ENCODE results near the gene TMEM198.

The TMEM198 gene

GRCh38 chr2:219598308-219599078 is 54.7 kb downstream of the TMEM198 start:
- Histone ChIP-seq H3K4me3 (ENCODE audit: low read depth in 1 of 5, low read length in 5 of 5) (peak overlapping the region; percentile 85 to 99 (median 99)), H3K36me3 (ENCODE audit: control insufficient read depth in 5 of 5, insufficient read depth in 5 of 5, low read length in 5 of 5) (peaks cover 0 to 22% (median 18%) of the 10 kb centered on the region in 5 donors), H3K27ac (ENCODE audit: low read depth, low read length) (peak overlapping the region; percentile 88), H3K4me1 (ENCODE audit: control insufficient read depth in 5 of 5, insufficient read depth in 5 of 5, low read length in 5 of 5) (peaks cover 3 to 32% (median 21%) of the 10 kb centered on the region in 5 donors), H3K9me3 (ENCODE audit: control insufficient read depth in 5 of 5, low read length in 5 of 5) (no peaks in the 10 kb centered on the region), H3K9ac (ENCODE audit: low read length in 5 of 5) (peak overlapping the region; percentile 48 to 86 (median 78)), H3K27me3 (ENCODE audit: control insufficient read depth in 5 of 5, insufficient read depth in 4 of 5, low read length in 5 of 5) (no peaks in the 10 kb centered on the region)
